K562 (cell line): ENCODE measurements around the gene CCNO. TPM values are rescaled to one million over a fixed set of nuclear protein-coding genes. Genes with fewer than 3 reads are reported as not detected.

Experiments used
- ATAC-seq: fragments of 200-7000 bp; cut with Tn5 transposase; 3 replicates; pipeline ENCODE4 v1.9.1; 2020; ENCODE audit warnings: moderate library complexity
- BruUV-seq: library from RNA; stranded (reverse); fragments of 400-500 nt; replicated peaks from 2 replicates; lab custom pipeline; 2021; lab: Mats Ljungman, UMichigan
- CTCF ChIA-PET: fragments of 300-600 bp; formaldehyde crosslinking; extraction: SDS; loops from one replicate; lab custom pipeline; 2021; ENCODE audit warnings: low intra/inter-chr PET ratio; lab: Yijun Ruan, JAX
- POLR2A ChIA-PET: fragments of 300-600, 350-650 bp; sonication (Branson Sonifier 250); formaldehyde crosslinking; extraction: SDS; loops from one replicate; lab custom pipeline; 2021; ENCODE audit warnings: antibody characterized with exemption, inconsistent platforms; lab: Yijun Ruan, JAX
- DNase-seq, 4 experiments: peaks; one replicate each; pipeline versions ENCODE4 v3.0.0 to v3.0.0-alpha.2; 2011 to 2018; ENCODE audit warnings: low spot score in 3 of 4, mixed read lengths in 3 of 4; ENCODE audit errors: extremely low read depth in 1 of 4
- FAIRE-seq: peaks from 2 replicates; lab custom pipeline; 2011; peaks lifted over from hg19 to GRCh38; lab: Jason Lieb, UNC
- H2AFZ ChIP-seq: 2 replicates; pipeline ENCODE4 v1.6.0; 2011; ENCODE audit warnings: low read depth, low read length, control low read depth, inconsistent platforms
- H3K27ac ChIP-seq: fragments of 200-600 bp; 3 replicates; pipeline ENCODE4 v1.8.0; 2011; ENCODE audit warnings: low read depth, mild to moderate bottlenecking, control low read depth, inconsistent platforms, low read length, moderate library complexity, mixed read lengths; ENCODE audit errors: extremely low read depth
- H3K27me3 ChIP-seq, 2 experiments: fragments of 300-600 bp in 1 of 2; 2 replicates in 1 of 2; 3 replicates in 1 of 2; pipeline versions ENCODE4 v1.6.0 to v1.8.0; 2011; ENCODE audit warnings: inconsistent platforms in 2 of 2, low read length in 2 of 2, mild to moderate bottlenecking in 1 of 2, mixed read lengths in 1 of 2, moderate library complexity in 1 of 2; ENCODE audit not compliant: control insufficient read depth in 2 of 2, insufficient read depth in 2 of 2
- H3K36me3 ChIP-seq: fragments of 300-600 bp; 3 replicates; pipeline ENCODE4 v1.8.0; 2011; ENCODE audit warnings: mild to moderate bottlenecking, low read length, inconsistent platforms; ENCODE audit not compliant: control insufficient read depth, insufficient read depth
- H3K4me1 ChIP-seq, 2 experiments: fragments of 200-600 bp in 1 of 2; replicated peaks in 1 of 2; 2 replicates in 1 of 2; 3 replicates in 1 of 2; pipeline versions ENCODE4 v1.5.1 to v1.8.0; 2011; ENCODE audit warnings: inconsistent platforms in 2 of 2, low read length in 2 of 2, mild to moderate bottlenecking in 1 of 2, mixed read lengths in 1 of 2, moderate library complexity in 1 of 2; ENCODE audit not compliant: control insufficient read depth in 2 of 2, insufficient read depth in 2 of 2
- H3K4me2 ChIP-seq: 2 replicates; pipeline ENCODE4 v1.6.1; 2011; ENCODE audit warnings: low read length, control low read depth, inconsistent platforms, mixed read lengths; ENCODE audit not compliant: insufficient read depth
- H3K4me3 ChIP-seq: fragments of 200-600 bp; sonication (generic), shearing (Covaris generic); 2 replicates; pipeline ENCODE4 v1.5.1; 2016; ENCODE audit warnings: control low read depth, inconsistent platforms
- H3K79me2 ChIP-seq: fragments of 200-600 bp; 3 replicates; pipeline ENCODE4 v1.8.0; 2011; ENCODE audit warnings: low read length, inconsistent platforms; ENCODE audit not compliant: control insufficient read depth, insufficient read depth
- H3K9ac ChIP-seq, 2 experiments: 2 replicates each; pipeline versions ENCODE4 v1.6.0 to v1.6.1; 2011; ENCODE audit warnings: low read depth in 2 of 2, low read length in 2 of 2, control low read depth in 1 of 2, inconsistent platforms in 1 of 2, mild to moderate bottlenecking in 1 of 2, mixed read lengths in 1 of 2; ENCODE audit not compliant: insufficient read depth in 1 of 2
- H3K9me1 ChIP-seq: one replicate; pipeline ENCODE4 v1.6.0; 2011; ENCODE audit warnings: inconsistent platforms, mild to moderate bottlenecking, low read length, moderate library complexity; ENCODE audit not compliant: control insufficient read depth, insufficient read depth
- H3K9me3 ChIP-seq: replicated peaks from 2 replicates; pipeline ENCODE4 v1.5.1; 2011; ENCODE audit warnings: low read depth, low read length, inconsistent platforms; ENCODE audit not compliant: control insufficient read depth, insufficient read depth
- H4K20me1 ChIP-seq: replicated peaks from 2 replicates; pipeline ENCODE4 v1.6.1; 2011; ENCODE audit warnings: low read length, inconsistent platforms, mixed read lengths; ENCODE audit not compliant: control insufficient read depth, insufficient read depth
- CGGBP1 ChIP-seq: fragments of 250-450 bp; sonication (Bioruptor Pico); IDR thresholded peaks from 2 replicates; pipeline ENCODE4 v1.9.0; 2021; ENCODE audit warnings: mild to moderate bottlenecking
- DMBX1 ChIP-seq: fragments of 250-450 bp; sonication (Bioruptor Pico); IDR thresholded peaks from 2 replicates; pipeline ENCODE4 v1.8.0; 2022; ENCODE audit warnings: inconsistent platforms, mild to moderate bottlenecking, moderate library complexity, borderline replicate concordance
- GATAD2A ChIP-seq: fragments of 450-650 bp; IDR thresholded peaks from 2 replicates; pipeline ENCODE4 v1.6.1; 2017
- IRF1 ChIP-seq: sonication (generic); formaldehyde crosslinking; IDR thresholded peaks from 2 replicates; pipeline ENCODE4 v1.8.0; 2022; ENCODE audit warnings: missing genetic modification reagents, mild to moderate bottlenecking, borderline replicate concordance
- KDM1A ChIP-seq, 2 experiments: fragments of 450-650 bp; IDR thresholded peaks; 2 replicates each; pipeline ENCODE4 v1.6.1; 2016; ENCODE audit warnings: mild to moderate bottlenecking in 2 of 2
- KLF13 ChIP-seq: fragments of 450-650 bp; IDR thresholded peaks from 2 replicates; pipeline ENCODE4 v1.6.1; 2016; ENCODE audit warnings: missing genetic modification characterization, low read depth, mild to moderate bottlenecking, missing compliant biosample characterization, moderate library complexity, borderline replicate concordance
- NFATC3 ChIP-seq: fragments of 450-650 bp; IDR thresholded peaks from 2 replicates; pipeline ENCODE4 v1.6.1; 2017; ENCODE audit warnings: mild to moderate bottlenecking
- PRPF4 ChIP-seq: fragments of 200-400 bp; formaldehyde crosslinking; IDR thresholded peaks from one replicate; pipeline ENCODE4 v1.6.1; 2017; ENCODE audit warnings: low read length, low read depth, mild to moderate bottlenecking; ENCODE audit not compliant: insufficient read depth, poor library complexity, severe bottlenecking
- RBM39 ChIP-seq: fragments of 200-400 bp; formaldehyde crosslinking; optimal IDR thresholded peaks from 2 replicates; pipeline ENCODE3; 2018; ENCODE audit warnings: low read depth, low read length
- RCOR1 ChIP-seq, 2 experiments: IDR thresholded peaks; 2 replicates each; pipeline ENCODE4 v1.6.1; 2012; ENCODE audit warnings: low read depth in 2 of 2, low read length in 2 of 2, borderline replicate concordance in 1 of 2, improper control_type of control experiment in 1 of 2
- SAFB2 ChIP-seq: fragments of 200-400 bp; formaldehyde crosslinking; IDR thresholded peaks from 2 replicates; pipeline ENCODE4 v1.6.1; 2018; ENCODE audit warnings: borderline replicate concordance, low read length, low read depth, moderate library complexity; ENCODE audit not compliant: severe bottlenecking
- SRSF7 ChIP-seq: fragments of 200-400 bp; formaldehyde crosslinking; optimal IDR thresholded peaks from 2 replicates; pipeline ENCODE3; 2017; ENCODE audit warnings: mild to moderate bottlenecking, low read depth, low read length
- ZBTB43 ChIP-seq: sonication (generic); formaldehyde crosslinking; IDR thresholded peaks from 2 replicates; pipeline ENCODE4 v1.8.0; 2023; ENCODE audit warnings: mild to moderate bottlenecking, missing genetic modification reagents
- ZNF224 ChIP-seq: sonication (generic); formaldehyde crosslinking; IDR thresholded peaks from 2 replicates; pipeline ENCODE4 v1.8.0; 2022; ENCODE audit warnings: mild to moderate bottlenecking, missing genetic modification reagents
- ZNF398 ChIP-seq: fragments of 250-450 bp; sonication (Bioruptor Pico); IDR thresholded peaks from 2 replicates; pipeline ENCODE4 v1.8.0; 2021; ENCODE audit warnings: moderate library complexity, mild to moderate bottlenecking, inconsistent platforms
- ZNF76 ChIP-seq: fragments of 250-450 bp; sonication (Bioruptor Pico); IDR thresholded peaks from 2 replicates; pipeline ENCODE4 v1.4.0; 2020; ENCODE audit warnings: mild to moderate bottlenecking, moderate library complexity, borderline replicate concordance
- WGBS: fragments of 100-300 bp; shearing (Covaris generic); methylation state at CpG from one replicate; pipeline ENCODE4 v1.1.6; 2016; ENCODE audit warnings: low coverage, mixed read lengths; ENCODE audit not compliant: insufficient coverage; ENCODE audit errors: missing lambda C conversion rate; 5-methylcytosine and 5-hydroxymethylcytosine counted together
- in situ Hi-C: fragments of 300-500 bp; cut with MboI; formaldehyde crosslinking; loops from 4 replicates; pipeline ENCODE4 v1.15.0; 2018; ENCODE audit warnings: inconsistent platforms, mixed read lengths
- intact Hi-C: fragments of 100-400 bp; cut with micrococcal nuclease; formaldehyde crosslinking; loops from 2 replicates; pipeline ENCODE4 v1.14.2; 2022
- polyA plus RNA-seq, 8 experiments: library from polyadenylated mRNA; depleted of rRNA in 4 of 8; stranded (reverse) in 5 of 8; unstranded in 3 of 8; fragments of >200 nt; fragmentation: Nextera tagmentation in 2 of 8; fragmentation: Illumina TruSeq in 1 of 8; extraction: Ambion mirVana in 2 of 8; extraction: Trizol in 1 of 8; gene quantifications; 2 replicates each; pipeline versions ENCODE4 v1.2.1 to v1.2.3, GENCODE V29; 2011 to 2014; ENCODE audit warnings: inconsistent platforms in 1 of 8, missing spikeins in 1 of 8
- total RNA-seq, 7 experiments: library from RNA; depleted of rRNA in 6 of 7; stranded (reverse); fragments of >200 nt in 6 of 7; fragmentation: Illumina TruSeq in 2 of 7; extraction: Trizol in 2 of 7; gene quantifications; 2 replicates each; pipeline versions ENCODE4 v1.2.1 to v1.2.3, GENCODE V29; 2011 to 2021; ENCODE audit warnings: low replicate concordance in 1 of 7

CCNO gene
- total and polyA plus RNA-seq, 9 of the 15 experiments (the other 6 are each of a cell fraction or from before 2014, with no cell fraction given) = 0.08 to 3.1 (median 0.29) TPM

GRCh38 chr5:55219770-55220169 lies 13.6 kb downstream of the CCNO start:
- Histone ChIP-seq H4K20me1 (no peaks in the 10 kb centered on the region), H3K9me1 (no peaks in the 10 kb centered on the region), H3K4me3 (no peak overlapping the region), H3K4me1 (peaks cover 0 to 13% of the 10 kb centered on the region in 2 experiments; a peak in 2 of 5 replicates), H3K27me3 (peaks cover 0 to 14% of the 10 kb centered on the region in 2 experiments; a peak in 2 of 5 replicates), H3K36me3 (no peaks in the 10 kb centered on the region), H3K79me2 (no peaks in the 10 kb centered on the region), H3K9me3 (no peaks in the 10 kb centered on the region), H2AFZ (no peak overlapping the region), H3K4me2 (no peak overlapping the region), H3K9ac (no peak overlapping the region), H3K27ac (no peak overlapping the region)
- ATAC-seq (no peak), DNase-seq (no peak), FAIRE-seq (no peak)
- in situ Hi-C loops (no loop called here), intact Hi-C loops (no loop called here)
- 45% methylated on average over 3 of the region's 3 CpGs for WGBS
- BruUV-seq = no TSS peak
- POLR2A ChIA-PET = no interaction called here
- CTCF ChIA-PET = no interaction called here
- TF ChIP-seq DMBX1 (CRISPR knock-in tag) = no peak
- no peak for TF ChIP-seq ZNF398 (CRISPR knock-in tag)
- TF ChIP-seq NFATC3 = no peak
- no peak for TF ChIP-seq ZNF224 (CRISPR knock-in tag)
- TF ChIP-seq RCOR1 (IDR thresholded peaks at IDR 0.05; ENCODE audit: borderline replicate concordance in 1 of 2, low read depth in 2 of 2, low read length in 2 of 2) = no peak
- TF ChIP-seq SRSF7 = no peak
- TF ChIP-seq KLF13 (tag) = no peak
- no peak for TF ChIP-seq GATAD2A
- no peak for TF ChIP-seq SAFB2
- no peak for TF ChIP-seq RBM39
- TF ChIP-seq PRPF4 = no peak
- TF ChIP-seq ZNF76 (CRISPR knock-in tag) = no peak
- TF ChIP-seq IRF1 = no peak
- TF ChIP-seq KDM1A (IDR thresholded peaks at IDR 0.05) = no peak
- no peak for TF ChIP-seq CGGBP1 (CRISPR knock-in tag)
- no peak for TF ChIP-seq ZBTB43 (CRISPR knock-in tag)
